ENCODE results near the gene HOXB1. TPM values are rescaled to one million over a fixed set of nuclear protein-coding genes. Genes with fewer than 3 reads are reported as not detected.

HOXB1 gene
- total and polyA plus RNA-seq, 5 donors from 2014 or later: not detected

DNA sequence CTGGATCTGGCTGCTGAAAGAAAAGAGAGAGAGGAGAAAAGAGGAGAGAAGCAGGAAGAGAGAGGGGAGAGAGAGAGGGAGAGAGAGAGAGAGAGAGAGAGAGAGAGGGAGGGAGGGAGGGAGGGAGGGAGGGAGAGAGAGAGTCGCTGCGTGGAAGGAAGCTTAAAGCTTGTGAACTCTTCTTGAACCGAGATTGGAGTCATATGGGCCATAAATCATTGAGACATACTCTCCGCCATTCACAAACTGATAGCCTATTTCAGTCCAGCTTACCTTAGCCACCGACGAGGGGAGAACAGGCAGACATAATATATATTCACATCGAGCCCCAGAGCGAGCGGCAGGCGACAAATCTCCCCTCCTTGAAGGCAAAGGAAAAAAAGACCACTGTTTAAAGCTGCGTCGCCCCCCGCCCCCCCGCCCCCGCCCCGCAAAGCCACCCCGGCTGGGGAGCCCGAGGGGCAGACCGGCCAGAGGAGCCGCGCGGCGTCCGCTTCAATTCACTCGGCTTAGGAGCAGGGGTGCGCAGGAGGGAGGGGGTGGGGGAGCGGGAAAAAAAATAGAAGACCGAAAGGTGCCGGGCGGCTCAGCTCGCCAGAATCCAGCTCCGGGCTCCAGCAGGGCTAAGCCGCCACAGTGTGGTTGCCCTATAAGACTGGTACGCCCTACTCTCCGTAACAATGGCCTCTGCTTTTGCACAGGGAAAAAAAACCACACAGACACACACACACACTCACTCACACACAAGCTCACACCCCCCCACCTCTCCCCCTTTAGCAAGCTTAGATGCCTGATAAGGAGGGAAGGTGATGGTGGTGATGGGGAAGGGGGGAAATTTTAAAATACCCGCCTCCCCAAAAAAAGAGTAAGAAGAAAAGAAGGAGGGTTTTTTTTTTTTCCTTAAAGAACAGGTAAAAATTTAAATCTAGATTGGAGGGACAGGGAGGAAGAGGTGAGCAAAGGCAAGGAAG is 24.7 kb upstream of the HOXB1 start:
- ATAC-seq (ENCODE audit: low read depth in 2 of 2) (peak; percentile 37 to 44), DNase-seq (peak in 1 of 3 donors; percentile 45)
- no peaks in the 10 kb centered on the region for H3K9me3 Mint-ChIP-seq
- Histone ChIP-seq H3K4me3 (ENCODE audit: low read depth, low read length) (no peak overlapping the region), H3K36me3 (ENCODE audit: control insufficient read depth, insufficient read depth, low read length) (no peaks in the 10 kb centered on the region), H3K9me3 (ENCODE audit: control insufficient read depth in 2 of 2, low read length in 2 of 2) (no peaks in the 10 kb centered on the region), H3K27ac (ENCODE audit: insufficient read depth, low read length, poor library complexity, severe bottlenecking) (no peak overlapping the region), H3K27me3 (ENCODE audit: control insufficient read depth, insufficient read depth, low read length) (no peaks in the 10 kb centered on the region), H3K4me1 (ENCODE audit: control insufficient read depth, insufficient read depth, low read length, poor library complexity, severe bottlenecking) (peaks cover 2% of the 10 kb centered on the region)
- peaks cover 24% of the 10 kb centered on the region for H3K27me3 Mint-ChIP-seq
- peaks cover 0 to 10% (median 5%) of the 10 kb centered on the region in 4 donors for H3K4me1 Mint-ChIP-seq
- peaks cover 4% of the 10 kb centered on the region for H3K36me3 Mint-ChIP-seq
- peak overlapping the region; percentile 49 to 85 (median 79) for H3K27ac Mint-ChIP-seq
- peak overlapping the region; percentile 51 to 90 (median 71) for H3K4me3 Mint-ChIP-seq

DNA sequence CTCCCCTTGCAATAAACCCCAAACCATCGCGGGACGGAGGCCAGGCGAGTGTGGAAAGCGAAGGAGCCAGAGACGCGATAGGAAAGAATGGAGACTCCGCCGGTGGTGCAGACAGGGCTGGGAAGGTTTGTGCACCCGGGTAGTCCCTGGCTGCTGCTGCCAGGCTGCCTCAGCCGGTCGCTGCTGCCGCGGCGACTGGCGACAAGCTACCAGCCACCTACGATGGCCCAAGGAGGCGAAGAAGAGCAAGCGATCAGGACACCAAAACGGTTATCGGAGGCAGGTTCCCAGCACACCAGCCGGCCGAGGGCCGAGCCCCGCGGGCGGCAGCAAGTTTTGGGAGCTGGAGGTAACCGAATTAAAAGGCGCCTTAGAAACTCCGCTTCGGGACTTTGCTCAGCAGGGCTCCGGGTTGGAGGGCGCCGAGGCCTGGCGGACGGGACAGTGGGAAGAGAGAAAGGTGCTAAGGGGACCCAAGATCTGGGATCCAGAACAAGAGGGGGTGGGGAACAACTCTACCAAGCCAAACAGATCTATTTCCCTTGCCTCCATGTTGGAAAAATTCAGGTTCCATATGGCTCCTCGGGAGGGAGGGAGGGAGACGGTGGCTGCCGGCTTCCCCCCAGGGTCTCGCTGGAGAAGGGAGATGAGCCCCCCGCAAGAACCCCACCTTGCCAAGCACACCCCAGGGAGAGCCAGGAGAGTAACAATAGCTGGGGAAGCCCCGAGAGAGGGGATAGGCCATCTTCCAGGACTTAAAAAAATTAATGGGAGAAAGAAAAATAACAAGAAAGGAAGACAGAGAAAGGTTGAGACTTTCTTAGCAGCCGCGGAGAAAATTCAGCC is 23.8 kb upstream of the HOXB1 start:
- ATAC-seq (ENCODE audit: low read depth in 2 of 2): no peak
- H3K27ac Mint-ChIP-seq: peak overlapping the region in 2 of 3 donors; percentile 49 to 79
- Histone ChIP-seq H3K9me3 (ENCODE audit: control insufficient read depth in 2 of 2, low read length in 2 of 2) (no peaks in the 10 kb centered on the region), H3K4me3 (ENCODE audit: low read depth, low read length) (no peak overlapping the region), H3K27me3 (ENCODE audit: control insufficient read depth, insufficient read depth, low read length) (no peaks in the 10 kb centered on the region), H3K4me1 (ENCODE audit: control insufficient read depth, insufficient read depth, low read length, poor library complexity, severe bottlenecking) (peaks cover 2% of the 10 kb centered on the region), H3K36me3 (ENCODE audit: control insufficient read depth, insufficient read depth, low read length) (no peaks in the 10 kb centered on the region), H3K27ac (ENCODE audit: insufficient read depth, low read length, poor library complexity, severe bottlenecking) (no peak overlapping the region)
- peaks cover 24% of the 10 kb centered on the region for H3K27me3 Mint-ChIP-seq
- peaks cover 0 to 10% (median 5%) of the 10 kb centered on the region in 4 donors for H3K4me1 Mint-ChIP-seq
- peaks cover 4% of the 10 kb centered on the region for H3K36me3 Mint-ChIP-seq
- H3K9me3 Mint-ChIP-seq: no peaks in the 10 kb centered on the region
- no peak for DNase-seq
- H3K4me3 Mint-ChIP-seq: peak overlapping the region; percentile 54 to 88 (median 64)

DNA sequence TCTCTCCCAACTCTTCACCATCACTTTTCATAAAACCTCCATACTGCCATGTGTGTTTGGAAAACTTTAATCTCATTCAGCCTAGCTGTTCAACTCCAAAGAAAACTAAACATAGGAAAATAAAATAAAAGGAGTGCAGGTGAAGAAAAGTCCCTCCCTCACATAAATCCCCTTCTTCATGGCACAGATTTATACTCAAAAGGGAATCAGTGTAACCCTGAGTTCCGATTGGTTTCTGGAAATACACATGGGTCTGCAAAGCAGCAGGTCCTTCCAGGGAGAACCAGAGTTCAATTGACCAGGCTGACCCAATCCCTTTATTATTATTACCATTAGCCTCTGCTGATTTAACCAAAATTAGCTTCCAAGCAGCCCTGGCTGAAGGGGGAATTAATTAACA is 23.0 kb upstream of the HOXB1 start:
- Histone ChIP-seq H3K36me3 (ENCODE audit: control insufficient read depth, insufficient read depth, low read length) (no peaks in the 10 kb centered on the region), H3K4me3 (ENCODE audit: low read depth, low read length) (no peak overlapping the region), H3K27ac (ENCODE audit: insufficient read depth, low read length, poor library complexity, severe bottlenecking) (no peak overlapping the region), H3K27me3 (ENCODE audit: control insufficient read depth, insufficient read depth, low read length) (no peaks in the 10 kb centered on the region), H3K4me1 (ENCODE audit: control insufficient read depth, insufficient read depth, low read length, poor library complexity, severe bottlenecking) (peaks cover 5% of the 10 kb centered on the region), H3K9me3 (ENCODE audit: control insufficient read depth in 2 of 2, low read length in 2 of 2) (no peaks in the 10 kb centered on the region)
- DNase-seq: no peak
- H3K36me3 Mint-ChIP-seq: peaks cover 4% of the 10 kb centered on the region
- peaks cover 24% of the 10 kb centered on the region for H3K27me3 Mint-ChIP-seq
- H3K4me1 Mint-ChIP-seq: peaks cover 0 to 10% (median 5%) of the 10 kb centered on the region in 4 donors
- no peak overlapping the region for H3K4me3 Mint-ChIP-seq
- no peak for ATAC-seq (ENCODE audit: low read depth in 2 of 2)
- no peak overlapping the region for H3K27ac Mint-ChIP-seq
- no peaks in the 10 kb centered on the region for H3K9me3 Mint-ChIP-seq

DNA sequence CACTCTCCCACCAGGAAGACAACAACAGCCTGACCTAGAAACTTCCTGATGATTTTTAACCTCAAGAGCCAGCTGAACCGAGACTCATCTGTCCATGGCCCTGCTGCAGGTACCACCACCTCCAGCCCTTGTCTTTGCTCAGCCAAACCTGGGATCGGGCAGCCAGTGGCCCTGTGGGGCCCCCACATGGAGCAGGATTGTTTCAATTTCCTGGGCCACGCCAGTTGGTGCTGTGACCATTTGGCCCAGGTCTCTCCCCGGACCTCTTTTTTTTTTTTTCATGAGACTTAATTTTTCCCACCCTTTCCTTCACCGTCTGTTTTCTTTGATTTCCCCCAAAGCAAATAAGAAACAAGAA is 22.4 kb upstream of the HOXB1 start:
- ATAC-seq (ENCODE audit: low read depth in 2 of 2) (no peak), DNase-seq (no peak)
- H3K27ac ChIP-seq (ENCODE audit: insufficient read depth, low read length, poor library complexity, severe bottlenecking): no peak overlapping the region
- no peaks in the 10 kb centered on the region for H3K9me3 ChIP-seq (ENCODE audit: control insufficient read depth in 2 of 2, low read length in 2 of 2)
- H3K4me1 ChIP-seq (ENCODE audit: control insufficient read depth, insufficient read depth, low read length, poor library complexity, severe bottlenecking): peaks cover 9% of the 10 kb centered on the region
- H3K27me3 ChIP-seq (ENCODE audit: control insufficient read depth, insufficient read depth, low read length): no peaks in the 10 kb centered on the region
- no peaks in the 10 kb centered on the region for H3K36me3 ChIP-seq (ENCODE audit: control insufficient read depth, insufficient read depth, low read length)
- Mint-ChIP-seq H3K27me3 (peaks cover 23% of the 10 kb centered on the region), H3K9me3 (no peaks in the 10 kb centered on the region), H3K27ac (peak overlapping the region in 1 of 3 donors; percentile 63), H3K4me3 (no peak overlapping the region), H3K4me1 (peaks cover 3 to 14% (median 7%) of the 10 kb centered on the region in 4 donors), H3K36me3 (no peaks in the 10 kb centered on the region)
- H3K4me3 ChIP-seq (ENCODE audit: low read depth, low read length): no peak overlapping the region

DNA sequence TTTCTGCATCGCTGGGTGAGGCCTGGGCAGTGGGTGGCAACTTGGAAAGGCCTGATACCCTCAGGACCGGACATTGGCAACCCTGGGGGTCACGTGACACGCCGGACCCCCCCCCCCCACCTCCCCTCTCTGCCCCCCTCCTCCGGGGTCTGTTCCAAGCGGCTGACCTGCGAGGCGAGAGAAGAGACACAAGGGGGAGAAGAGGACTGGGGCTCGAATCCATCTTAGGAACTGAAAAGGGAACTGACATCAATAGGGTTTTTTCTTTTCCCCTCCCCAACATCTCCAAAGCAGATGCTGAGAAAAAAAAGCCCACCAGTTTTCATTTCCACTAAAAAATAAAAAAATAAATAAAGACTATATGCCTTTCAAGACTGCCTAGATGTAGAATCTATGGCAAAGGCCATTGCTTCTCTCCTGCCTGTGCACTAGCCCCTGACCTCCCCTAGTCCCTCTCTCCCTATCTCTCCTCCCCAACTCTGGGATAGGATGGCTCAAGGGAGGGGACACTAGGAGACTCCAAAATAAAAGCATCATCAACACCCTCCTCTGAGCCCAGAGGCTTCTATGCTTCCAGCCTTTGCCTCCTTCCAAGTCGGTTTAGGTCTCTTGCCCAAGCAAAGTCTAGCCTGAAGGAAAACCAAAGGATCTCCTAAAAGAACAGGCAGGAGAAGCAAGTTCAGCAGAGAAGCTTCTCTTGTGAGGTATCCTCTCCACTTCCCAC is 21.8 kb upstream of the HOXB1 start:
- H3K27ac ChIP-seq (ENCODE audit: insufficient read depth, low read length, poor library complexity, severe bottlenecking): no peak overlapping the region
- no peaks in the 10 kb centered on the region for H3K9me3 ChIP-seq (ENCODE audit: control insufficient read depth in 2 of 2, low read length in 2 of 2)
- no peaks in the 10 kb centered on the region for H3K27me3 ChIP-seq (ENCODE audit: control insufficient read depth, insufficient read depth, low read length)
- ATAC-seq (ENCODE audit: low read depth in 2 of 2) (no peak), DNase-seq (no peak)
- no peaks in the 10 kb centered on the region for H3K36me3 ChIP-seq (ENCODE audit: control insufficient read depth, insufficient read depth, low read length)
- no peaks in the 10 kb centered on the region for H3K9me3 Mint-ChIP-seq
- no peak overlapping the region for H3K4me3 ChIP-seq (ENCODE audit: low read depth, low read length)
- peaks cover 6 to 18% (median 12%) of the 10 kb centered on the region in 4 donors for H3K4me1 Mint-ChIP-seq
- H3K27ac Mint-ChIP-seq: no peak overlapping the region
- H3K4me3 Mint-ChIP-seq: no peak overlapping the region
- H3K36me3 Mint-ChIP-seq: no peaks in the 10 kb centered on the region
- H3K27me3 Mint-ChIP-seq: peaks cover 19% of the 10 kb centered on the region
- H3K4me1 ChIP-seq (ENCODE audit: control insufficient read depth, insufficient read depth, low read length, poor library complexity, severe bottlenecking): peaks cover 13% of the 10 kb centered on the region

DNA sequence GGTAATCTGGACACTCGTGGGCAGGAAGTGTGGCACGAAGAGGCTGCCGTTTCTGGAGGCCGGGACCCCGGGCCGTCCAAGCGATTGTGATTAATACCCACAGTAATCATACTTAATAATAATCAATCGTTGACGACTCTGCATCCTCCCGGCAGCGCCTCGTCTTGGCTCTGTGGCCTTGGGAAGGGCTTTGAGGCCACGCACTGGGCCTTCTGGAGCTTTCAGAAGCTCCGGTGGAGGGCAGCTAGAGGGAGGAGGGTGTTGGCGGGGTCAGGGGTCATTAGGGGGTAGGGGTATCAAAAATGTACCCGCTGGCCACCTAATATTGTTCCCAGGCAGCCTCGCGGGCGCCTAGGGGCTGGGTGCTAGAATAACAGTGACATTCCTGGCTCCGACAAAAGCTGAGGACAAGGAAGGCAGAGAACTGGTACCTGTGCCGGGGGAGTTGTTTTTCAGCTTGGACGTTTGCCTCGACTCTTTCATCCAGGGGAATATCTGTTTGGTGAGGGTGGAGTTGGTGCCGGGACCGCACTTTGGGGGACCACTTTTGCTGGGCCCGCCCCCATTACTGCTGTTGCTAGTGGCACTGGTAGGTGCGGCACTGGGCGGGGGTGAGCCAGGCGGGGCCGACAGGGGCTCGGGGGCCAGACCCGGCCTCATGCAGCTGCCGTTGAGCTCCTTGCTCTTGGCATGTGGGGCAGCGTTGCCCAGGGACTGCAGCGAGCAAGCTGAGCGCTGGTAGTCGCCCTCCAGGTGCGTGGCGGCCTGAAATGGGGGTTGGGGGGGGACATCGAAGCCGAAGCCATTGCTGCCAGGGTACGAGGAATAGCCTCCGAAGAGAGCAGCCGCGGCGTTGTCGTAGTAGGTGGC is 21.0 kb upstream of the HOXB1 start:
- Mint-ChIP-seq H3K4me1 (peaks cover 10 to 23% (median 18%) of the 10 kb centered on the region in 4 donors), H3K27me3 (peaks cover 18% of the 10 kb centered on the region), H3K27ac (no peak overlapping the region), H3K9me3 (no peaks in the 10 kb centered on the region), H3K36me3 (no peaks in the 10 kb centered on the region), H3K4me3 (no peak overlapping the region)
- Histone ChIP-seq H3K27me3 (ENCODE audit: control insufficient read depth, insufficient read depth, low read length) (no peaks in the 10 kb centered on the region), H3K4me3 (ENCODE audit: low read depth, low read length) (no peak overlapping the region), H3K9me3 (ENCODE audit: control insufficient read depth in 2 of 2, low read length in 2 of 2) (no peaks in the 10 kb centered on the region), H3K4me1 (ENCODE audit: control insufficient read depth, insufficient read depth, low read length, poor library complexity, severe bottlenecking) (peaks cover 21% of the 10 kb centered on the region), H3K27ac (ENCODE audit: insufficient read depth, low read length, poor library complexity, severe bottlenecking) (no peak overlapping the region), H3K36me3 (ENCODE audit: control insufficient read depth, insufficient read depth, low read length) (no peaks in the 10 kb centered on the region)
- ATAC-seq (ENCODE audit: low read depth in 2 of 2) (no peak), DNase-seq (no peak)

DNA sequence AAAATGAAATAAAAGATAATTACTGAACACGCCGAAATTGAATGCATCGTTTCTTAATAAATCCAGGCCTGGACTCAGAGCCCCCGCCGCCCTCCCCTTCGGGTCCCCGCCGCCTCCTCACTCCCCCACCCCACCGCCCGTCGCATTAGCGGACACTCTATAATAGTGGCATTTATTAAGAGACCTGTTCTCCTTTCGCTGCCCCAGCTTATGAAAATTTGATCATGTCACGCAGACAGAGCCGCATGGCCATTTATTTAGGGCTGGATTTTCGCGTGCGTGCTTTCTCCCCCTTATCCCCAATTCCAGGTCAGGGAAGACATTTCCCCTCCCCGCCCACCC is 20.4 kb upstream of the HOXB1 start:
- peaks cover 8 to 29% (median 19%) of the 10 kb centered on the region in 4 donors for H3K4me1 Mint-ChIP-seq
- H3K36me3 Mint-ChIP-seq: no peaks in the 10 kb centered on the region
- no peak overlapping the region for H3K27ac Mint-ChIP-seq
- Histone ChIP-seq H3K36me3 (ENCODE audit: control insufficient read depth, insufficient read depth, low read length) (no peaks in the 10 kb centered on the region), H3K4me1 (ENCODE audit: control insufficient read depth, insufficient read depth, low read length, poor library complexity, severe bottlenecking) (peaks cover 25% of the 10 kb centered on the region), H3K27me3 (ENCODE audit: control insufficient read depth, insufficient read depth, low read length) (no peaks in the 10 kb centered on the region), H3K9me3 (ENCODE audit: control insufficient read depth in 2 of 2, low read length in 2 of 2) (no peaks in the 10 kb centered on the region), H3K4me3 (ENCODE audit: low read depth, low read length) (no peak overlapping the region), H3K27ac (ENCODE audit: insufficient read depth, low read length, poor library complexity, severe bottlenecking) (no peak overlapping the region)
- H3K27me3 Mint-ChIP-seq: peaks cover 17% of the 10 kb centered on the region
- no peak overlapping the region for H3K4me3 Mint-ChIP-seq
- ATAC-seq (ENCODE audit: low read depth in 2 of 2): no peak
- H3K9me3 Mint-ChIP-seq: no peaks in the 10 kb centered on the region
- no peak for DNase-seq
